ENCODE data around the gene CAMTA1.
"Not testable (repeated sequence)": the region's sequence is repeated elsewhere in the genome, so short reads cannot be mapped to it uniquely, and the experiment has no call there.

CAMTA1 gene

DNA sequence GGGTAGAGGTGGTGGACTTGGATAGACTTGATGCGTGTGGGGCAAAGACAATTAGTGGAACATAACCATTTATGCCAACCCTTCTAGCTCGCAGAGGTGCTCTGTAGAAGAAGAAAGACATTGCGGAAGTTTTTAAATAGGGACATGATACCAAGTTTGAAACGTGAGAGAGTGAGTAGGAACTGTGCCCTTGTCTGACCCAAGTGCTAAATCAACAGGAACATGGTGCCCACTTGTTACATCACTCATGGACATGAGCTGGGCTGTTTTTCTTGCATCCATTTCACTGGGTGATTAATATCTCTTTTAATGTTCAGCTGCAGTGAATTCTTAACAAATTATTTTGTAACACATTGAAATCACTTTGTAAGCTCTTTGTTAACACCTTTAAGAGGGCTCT, 577.7 kb downstream of the CAMTA1 start:
- no peak for FAIRE-seq

GRCh38 chr1:7363450-7363849, 578.2 kb downstream of the CAMTA1 start:
- no peak for FAIRE-seq

DNA sequence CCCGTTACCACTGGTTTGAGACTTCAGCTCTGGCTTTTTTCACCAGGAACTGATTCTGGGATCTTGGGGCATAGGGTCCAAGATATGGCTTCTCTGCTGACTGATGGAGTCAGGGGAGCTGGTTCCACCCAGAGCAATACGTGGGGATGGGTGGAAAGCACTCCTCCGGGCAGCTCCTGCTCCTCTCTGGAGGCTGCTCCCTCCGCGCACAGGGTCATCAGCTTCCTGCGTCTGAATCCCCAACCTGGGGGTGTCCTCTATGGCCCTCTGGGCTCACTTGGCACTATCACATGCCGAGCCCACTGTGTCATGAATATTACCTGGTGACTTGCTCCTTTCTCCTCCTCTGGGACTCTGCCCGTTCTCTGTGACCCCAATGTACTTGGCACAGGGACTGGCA, 580.5 kb downstream of the CAMTA1 start:
- no peak for FAIRE-seq

DNA sequence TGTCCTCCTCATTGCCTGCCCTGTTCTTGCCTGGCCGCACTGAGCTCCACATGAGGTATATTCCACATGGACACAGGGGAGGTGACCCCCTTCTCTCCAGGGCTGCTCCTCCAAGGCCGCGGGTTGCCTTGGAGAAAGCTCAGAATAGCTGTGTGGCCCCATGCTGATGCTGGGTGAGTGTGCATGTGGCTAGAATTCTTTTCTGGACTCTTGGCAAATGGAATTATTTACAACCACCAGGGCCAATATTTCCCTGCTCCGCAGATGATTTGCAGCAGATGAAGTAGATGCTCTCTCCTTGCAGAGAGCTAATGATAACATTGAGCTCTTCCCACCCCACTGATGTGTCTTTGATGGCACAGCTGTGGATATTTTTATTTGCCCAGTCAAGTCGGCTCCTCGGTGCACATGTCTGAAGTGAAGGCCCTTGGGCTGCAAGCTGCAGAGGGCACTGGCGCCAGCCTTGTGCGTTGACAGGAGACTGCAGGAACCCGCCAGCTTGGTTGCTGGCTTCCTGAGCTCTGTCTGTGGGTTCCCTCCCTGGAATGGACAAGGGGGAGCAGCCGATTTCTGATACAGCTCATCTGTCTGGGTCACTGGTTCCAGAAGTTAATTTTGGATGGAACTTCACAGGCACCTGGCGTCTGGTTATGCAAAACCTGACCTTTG, 581.2 kb downstream of the CAMTA1 start:
- FAIRE-seq = no peak

- FAIRE-seq = no peak
Observed at GRCh38 chr1:7366955-7367665, 581.9 kb downstream of the CAMTA1 start.

- FAIRE-seq = no peak
Observed at GRCh38 chr1:7369866-7370265, 584.6 kb downstream of the CAMTA1 start.

DNA sequence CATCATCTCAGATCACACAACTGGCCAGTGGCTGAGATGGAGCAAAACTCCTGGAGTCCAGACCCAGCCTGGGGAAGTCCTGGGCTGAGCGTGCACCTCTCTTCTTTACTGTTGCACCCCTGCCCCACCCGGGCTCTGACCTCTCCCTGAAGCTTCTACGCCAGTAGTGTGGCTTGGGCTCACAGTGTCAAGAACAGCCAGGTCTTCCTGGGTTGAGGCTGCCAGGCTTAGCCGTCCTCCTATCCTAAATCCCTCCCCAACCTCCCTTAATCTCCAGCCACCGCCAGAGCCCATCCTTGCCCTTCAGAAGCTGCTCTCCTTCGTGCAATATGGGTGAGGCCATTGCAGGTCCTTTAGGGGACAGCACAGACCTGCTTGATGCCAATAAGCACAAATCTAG, 586.7 kb downstream of the CAMTA1 start:
- no peak for FAIRE-seq

DNA sequence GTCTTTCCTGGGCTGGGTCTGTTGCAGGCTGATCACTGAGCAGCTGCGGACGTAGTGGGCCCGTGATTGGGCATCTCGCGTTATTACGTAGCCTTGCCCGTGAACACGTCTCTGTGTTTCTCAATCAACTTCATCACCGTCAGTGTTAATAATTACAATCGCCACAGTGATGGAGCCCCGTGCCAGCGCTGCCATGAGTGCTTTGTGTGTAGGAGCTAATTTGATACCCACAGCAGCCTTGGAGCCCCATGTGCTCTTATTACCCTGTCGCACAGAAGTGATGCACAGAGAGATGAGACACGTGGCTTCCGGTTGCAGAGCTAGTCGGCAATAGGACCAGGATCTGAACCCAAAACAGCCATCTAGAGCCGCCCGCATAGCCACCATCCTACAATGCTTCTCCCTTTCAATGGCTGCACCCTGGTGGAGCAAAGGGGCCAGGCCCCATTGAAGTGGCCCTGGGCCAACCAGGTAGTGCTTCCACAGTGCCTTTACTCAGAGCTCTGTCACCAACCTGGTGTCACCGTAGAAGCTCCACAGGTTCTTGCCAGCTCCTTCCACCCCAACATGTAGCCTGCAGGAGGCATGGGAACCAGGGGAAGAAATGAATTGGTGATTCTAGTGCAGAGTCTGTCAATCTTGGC, 587.3 kb downstream of the CAMTA1 start:
- FAIRE-seq = no peak

DNA sequence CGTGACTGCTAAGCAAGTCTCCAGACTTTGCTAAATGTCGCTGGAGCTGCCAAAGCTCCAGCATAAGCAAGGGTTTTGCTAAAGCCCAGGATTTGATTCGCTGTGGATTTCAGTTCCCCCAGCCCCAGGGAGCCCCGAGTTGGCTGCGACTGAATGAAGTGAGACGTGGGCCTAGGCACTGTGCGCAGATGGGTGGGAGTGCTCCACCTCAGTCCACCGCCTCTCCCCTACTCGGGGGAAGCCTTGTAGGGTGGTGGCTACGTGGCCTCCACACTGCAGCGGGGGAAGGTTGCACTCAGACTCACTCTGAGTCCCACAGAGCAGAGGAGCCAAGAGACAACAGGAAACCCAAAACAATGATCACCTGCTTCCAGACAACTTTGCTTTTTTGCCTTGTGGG, 588.0 kb downstream of the CAMTA1 start:
- no peak for FAIRE-seq

DNA sequence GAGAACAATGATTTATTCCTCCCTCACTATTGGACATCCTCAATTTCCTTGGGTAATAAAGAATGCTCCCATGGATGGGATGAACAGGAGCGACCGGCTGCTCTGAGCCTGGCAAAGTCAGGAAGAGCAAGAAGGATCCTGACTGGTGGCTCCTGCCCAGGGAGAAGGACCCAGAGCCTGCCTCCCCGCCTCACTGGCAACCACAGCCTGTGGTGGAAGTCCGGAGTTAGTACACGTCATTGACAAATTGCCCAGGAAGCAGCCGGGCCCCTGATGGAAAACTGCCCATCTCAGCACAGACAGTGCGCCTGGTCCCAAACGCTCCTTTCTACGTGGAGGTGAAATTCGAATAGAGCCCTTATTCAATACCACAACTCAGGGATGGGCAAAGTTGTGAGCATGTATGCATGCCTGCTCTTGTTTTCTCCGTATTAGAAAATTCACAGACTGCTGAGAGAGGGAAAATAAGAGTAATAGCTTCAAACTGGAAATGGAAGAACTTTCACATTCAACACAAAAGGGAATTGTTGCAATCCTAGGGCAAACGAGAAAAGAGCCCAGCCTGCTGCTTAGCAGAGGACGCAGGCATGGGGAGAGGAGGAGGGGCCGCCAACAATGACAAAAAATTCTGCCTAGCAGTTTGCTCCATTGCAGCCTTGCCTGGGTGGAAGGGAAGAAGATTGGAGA, 588.8 kb downstream of the CAMTA1 start:
- no peak for FAIRE-seq

DNA sequence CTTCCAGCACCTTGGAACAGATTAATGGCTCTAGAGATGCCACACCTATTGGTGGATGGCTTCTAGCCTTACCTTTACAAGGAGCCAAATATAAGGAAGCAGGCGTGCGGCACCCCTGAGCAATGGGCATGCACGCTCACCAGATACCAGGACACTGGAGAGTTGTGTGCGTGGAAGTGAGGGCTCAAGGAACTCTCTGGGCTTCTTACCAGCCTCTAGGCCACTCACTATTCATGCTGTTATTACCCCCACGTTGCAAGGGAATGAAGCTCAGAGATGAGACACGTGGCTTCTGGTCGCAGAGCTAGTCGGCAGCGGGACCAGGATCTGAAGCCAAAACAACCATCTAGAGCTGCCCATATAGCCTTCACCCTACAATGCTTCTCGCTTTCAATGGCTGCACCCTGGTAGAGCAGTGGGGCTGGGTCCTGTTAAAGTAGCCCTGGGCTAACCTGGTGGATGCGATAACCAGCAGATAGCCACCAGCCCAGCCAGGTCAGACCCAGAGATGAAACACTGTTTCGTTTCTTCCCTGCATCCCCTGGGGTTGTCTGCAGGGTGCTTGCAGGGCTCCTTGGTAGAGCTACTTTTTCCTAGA, 589.4 kb downstream of the CAMTA1 start:
- no peak for FAIRE-seq

DNA sequence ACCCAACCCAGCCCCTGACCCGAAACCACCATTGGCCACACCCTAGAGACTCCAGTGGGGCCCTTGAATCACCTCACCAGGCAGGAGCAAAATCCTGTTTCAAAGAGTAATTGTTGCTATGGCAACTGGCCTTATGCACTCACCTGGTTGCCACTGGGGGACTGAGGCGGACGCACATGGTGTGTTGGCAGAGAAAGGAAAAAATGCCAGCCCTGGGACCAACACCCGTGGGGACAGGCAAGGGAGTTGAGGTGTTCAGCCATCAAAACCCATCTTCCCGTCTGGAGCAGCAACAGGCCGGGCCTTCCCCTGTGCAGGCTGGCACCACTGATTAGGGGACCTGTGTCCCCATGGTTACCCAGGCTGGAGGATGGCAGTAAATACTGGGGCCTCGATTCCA, 590.1 kb downstream of the CAMTA1 start:
- FAIRE-seq = no peak

GRCh38 chr1:7375781-7376660, 590.8 kb downstream of the CAMTA1 start:
- FAIRE-seq = no peak

DNA sequence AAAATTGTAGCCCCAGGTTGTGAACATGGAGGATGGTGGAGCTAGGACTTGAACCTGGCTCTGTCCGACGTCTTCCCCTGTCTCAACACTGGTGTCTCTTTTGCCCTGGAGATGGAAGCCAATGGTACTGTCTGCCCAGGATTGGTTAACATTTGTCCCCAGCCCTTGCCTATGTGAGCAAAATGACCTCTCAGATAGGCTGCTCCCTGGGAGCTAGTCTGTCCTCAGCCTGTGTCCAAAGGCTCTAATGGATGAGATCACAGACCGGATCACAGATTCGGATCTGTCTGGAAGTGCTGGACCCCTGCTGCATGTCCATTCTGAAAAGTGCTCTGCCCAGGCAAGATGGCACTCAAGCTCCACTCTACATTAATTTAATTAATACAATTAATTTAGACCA, 591.4 kb downstream of the CAMTA1 start:
- no peak for FAIRE-seq

GRCh38 chr1:7378346-7379130, 593.3 kb downstream of the CAMTA1 start:
- FAIRE-seq = no peak

DNA sequence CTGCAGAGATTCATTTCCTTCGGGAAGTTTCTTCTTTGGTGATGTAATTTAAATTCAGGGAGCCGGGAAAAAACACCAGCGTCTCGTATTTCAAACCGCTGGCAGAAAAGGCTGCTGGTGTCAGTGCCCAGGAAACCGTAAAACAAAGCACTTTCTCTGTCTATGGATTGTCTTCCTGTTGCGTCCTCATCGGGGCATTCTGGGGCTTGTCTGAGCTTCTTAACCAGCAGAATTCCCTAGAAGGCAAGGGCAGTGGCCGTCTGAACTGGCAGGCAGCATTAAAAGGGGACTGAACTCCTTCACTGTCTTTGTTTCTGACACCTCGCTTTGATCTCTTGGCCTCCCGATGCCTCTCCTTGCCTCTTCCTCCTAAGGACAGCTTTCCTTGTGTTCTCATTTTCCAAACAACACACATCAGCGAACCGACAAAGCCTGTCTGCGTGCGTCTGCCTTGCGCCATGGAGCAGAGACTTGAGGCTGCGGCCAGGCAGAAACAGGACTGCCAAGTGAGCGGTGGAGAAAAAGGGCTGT, 594.3 kb downstream of the CAMTA1 start:
- no peak for FAIRE-seq

GRCh38 chr1:7380068-7380467, 594.8 kb downstream of the CAMTA1 start:
- not testable (repeated sequence) for FAIRE-seq

GRCh38 chr1:7380712-7381111, 595.5 kb downstream of the CAMTA1 start:
- FAIRE-seq = no peak

DNA sequence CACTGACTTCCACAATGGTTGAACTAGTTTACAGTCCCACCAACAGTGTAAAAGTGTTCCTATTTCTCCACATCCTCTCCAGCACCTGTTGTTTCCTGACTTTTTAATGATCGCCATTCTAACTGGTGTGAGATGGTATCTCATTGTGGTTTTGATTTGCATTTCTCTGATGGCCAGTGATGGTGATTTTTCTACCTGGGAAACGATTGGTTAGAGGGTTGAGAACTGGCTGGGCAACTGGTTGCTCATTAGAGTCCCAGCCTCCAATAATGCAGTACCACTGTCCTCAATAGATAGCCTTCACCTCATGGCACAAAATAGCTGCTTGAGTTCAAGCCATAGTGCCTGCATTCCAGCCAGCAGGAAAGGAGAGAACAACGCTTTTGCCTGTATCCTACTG, 596.5 kb downstream of the CAMTA1 start:
- FAIRE-seq = not testable (repeated sequence)

DNA sequence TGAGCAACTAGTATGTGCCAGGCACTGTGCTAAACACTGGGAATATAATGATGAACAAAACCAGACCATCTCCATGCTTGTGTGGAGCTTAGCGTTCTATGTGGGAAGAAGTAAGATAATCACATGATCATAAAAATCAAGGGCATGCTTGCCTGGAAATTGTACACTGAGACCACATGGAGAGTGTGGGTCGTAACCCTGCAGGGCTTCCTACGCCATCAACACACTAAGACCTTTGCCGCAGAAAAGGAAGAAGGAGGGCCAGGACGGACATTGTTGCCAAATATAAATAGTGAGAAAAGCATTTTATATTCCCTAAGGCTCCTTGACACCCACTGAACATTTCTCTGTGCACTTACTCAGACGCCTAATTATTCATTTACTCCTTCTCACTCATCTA, 597.7 kb downstream of the CAMTA1 start:
- FAIRE-seq = no peak

Data from endometrium (tissue), 2 donors.